Fibroblast of skin of scalp (primary cell): ENCODE data around the gene MUSTN1.

ENCODE experiments used
- DNase-seq: peaks from one replicate; pipeline ENCODE4 v3.0.0-alpha.2; 2013

The MUSTN1 gene

DNA sequence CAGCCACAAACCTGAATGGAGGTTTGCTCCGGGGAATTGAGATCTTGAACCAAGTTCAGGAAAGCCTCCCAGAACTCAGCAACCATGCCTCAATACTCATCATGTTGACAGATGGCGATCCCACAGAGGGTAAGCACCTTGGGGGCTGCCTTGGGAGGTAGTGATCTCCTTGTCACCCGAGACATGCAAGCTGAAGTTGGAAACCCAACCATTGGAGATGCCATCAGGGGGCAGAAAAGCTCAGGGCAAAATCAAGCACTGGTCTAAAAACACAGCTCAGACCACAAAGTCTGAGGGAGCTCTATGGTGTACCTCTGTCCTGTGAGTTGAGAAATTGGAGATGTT lies 51.6 kb downstream of the MUSTN1 start:
- DNase-seq, result no peak
